Measurements from ENCODE around the gene CACNG7. TPM values are rescaled to one million over a fixed set of nuclear protein-coding genes. Genes with fewer than 3 reads are reported as not detected.
"Not testable (repeated sequence)": the region's sequence is repeated elsewhere in the genome, so short reads cannot be mapped to it uniquely, and the experiment has no call there.

CACNG7 gene
- total and polyA plus RNA-seq, 2 donors = 0.05 TPM; not detected in 1

- H3K4me1 ChIP-seq (ENCODE audit: control insufficient read depth in 2 of 2, insufficient read depth in 2 of 2, low read length in 2 of 2) = no peaks in the 10 kb centered on the region
- no peak overlapping the region for H3K4me3 ChIP-seq (ENCODE audit: low read length in 2 of 2)
- no peak overlapping the region for H3K27ac ChIP-seq (ENCODE audit: low read depth in 1 of 2, low read length in 1 of 2)
- peaks cover 0 to 6% of the 10 kb centered on the region in 2 donors for H3K27me3 ChIP-seq (ENCODE audit: control insufficient read depth in 2 of 2, insufficient read depth in 1 of 2, low read length in 1 of 2)
- no peak for DNase-seq (ENCODE audit: low read depth in 6 of 9, low spot score in 9 of 9)
- H3K36me3 ChIP-seq (ENCODE audit: control insufficient read depth in 2 of 2, insufficient read depth in 2 of 2, low read length in 1 of 2) = no peaks in the 10 kb centered on the region
- H3K9me3 ChIP-seq (ENCODE audit: control insufficient read depth in 2 of 2, insufficient read depth in 1 of 2, low read length in 1 of 2) = no peaks in the 10 kb centered on the region
- WGBS = 58% methylated on average over 7 of the region's 7 CpGs
Measured at GRCh38 chr19:53936029-53936428, 27.0 kb downstream of the CACNG7 start.

GRCh38 chr19:53942001-53942786 is 33.1 kb downstream of the CACNG7 start:
- H3K36me3 ChIP-seq (ENCODE audit: control insufficient read depth in 2 of 2, insufficient read depth in 2 of 2, low read length in 1 of 2) = no peaks in the 10 kb centered on the region
- H3K4me1 ChIP-seq (ENCODE audit: control insufficient read depth in 2 of 2, insufficient read depth in 2 of 2, low read length in 2 of 2) = no peaks in the 10 kb centered on the region
- H3K4me3 ChIP-seq (ENCODE audit: low read length in 2 of 2) = no peak overlapping the region
- H3K9me3 ChIP-seq (ENCODE audit: control insufficient read depth in 2 of 2, insufficient read depth in 1 of 2, low read length in 1 of 2) = peaks cover 2 to 6% of the 10 kb centered on the region in 2 donors
- DNase-seq (ENCODE audit: low read depth in 6 of 9, low spot score in 9 of 9) = peak in 1 of 9 donors; percentile 10
- no peak overlapping the region for H3K27ac ChIP-seq (ENCODE audit: low read depth in 1 of 2, low read length in 1 of 2)
- WGBS = 10% methylated on average over 55 of the region's 55 CpGs
- peaks cover 15 to 39% of the 10 kb centered on the region in 2 donors for H3K27me3 ChIP-seq (ENCODE audit: control insufficient read depth in 2 of 2, insufficient read depth in 1 of 2, low read length in 1 of 2)

- Histone ChIP-seq H3K36me3 (ENCODE audit: control insufficient read depth in 2 of 2, insufficient read depth in 2 of 2, low read length in 1 of 2) (no peaks in the 10 kb centered on the region), H3K27ac (ENCODE audit: low read depth in 1 of 2, low read length in 1 of 2) (no peak overlapping the region), H3K4me3 (ENCODE audit: low read length in 2 of 2) (no peak overlapping the region), H3K27me3 (ENCODE audit: control insufficient read depth in 2 of 2, insufficient read depth in 1 of 2, low read length in 1 of 2) (peaks cover 17 to 39% of the 10 kb centered on the region in 2 donors), H3K4me1 (ENCODE audit: control insufficient read depth in 2 of 2, insufficient read depth in 2 of 2, low read length in 2 of 2) (no peaks in the 10 kb centered on the region), H3K9me3 (ENCODE audit: control insufficient read depth in 2 of 2, insufficient read depth in 1 of 2, low read length in 1 of 2) (peaks cover 2 to 6% of the 10 kb centered on the region in 2 donors)
- no peak for DNase-seq (ENCODE audit: low read depth in 6 of 9, low spot score in 9 of 9)
- 86% methylated on average over 4 of the region's 4 CpGs for WGBS
Measured at GRCh38 chr19:53944416-53944815, 35.3 kb downstream of the CACNG7 start.

- no peak for DNase-seq (ENCODE audit: low read depth in 6 of 9, low spot score in 9 of 9)
- H3K4me1 ChIP-seq (ENCODE audit: control insufficient read depth in 2 of 2, insufficient read depth in 2 of 2, low read length in 2 of 2) = no peaks in the 10 kb centered on the region
- H3K9me3 ChIP-seq (ENCODE audit: control insufficient read depth in 2 of 2, insufficient read depth in 1 of 2, low read length in 1 of 2) = peaks cover 2 to 6% of the 10 kb centered on the region in 2 donors
- no peak overlapping the region for H3K4me3 ChIP-seq (ENCODE audit: low read length in 2 of 2)
- peaks cover 17 to 39% of the 10 kb centered on the region in 2 donors for H3K27me3 ChIP-seq (ENCODE audit: control insufficient read depth in 2 of 2, insufficient read depth in 1 of 2, low read length in 1 of 2)
- WGBS = 92% methylated on average over 4 of the region's 4 CpGs
- H3K27ac ChIP-seq (ENCODE audit: low read depth in 1 of 2, low read length in 1 of 2) = no peak overlapping the region
- H3K36me3 ChIP-seq (ENCODE audit: control insufficient read depth in 2 of 2, insufficient read depth in 2 of 2, low read length in 1 of 2) = no peaks in the 10 kb centered on the region
Measured at GRCh38 chr19:53944933-53945332, 35.9 kb downstream of the CACNG7 start.

- peaks cover 2 to 6% of the 10 kb centered on the region in 2 donors for H3K9me3 ChIP-seq (ENCODE audit: control insufficient read depth in 2 of 2, insufficient read depth in 1 of 2, low read length in 1 of 2)
- no peak overlapping the region for H3K4me3 ChIP-seq (ENCODE audit: low read length in 2 of 2)
- no peak overlapping the region for H3K27ac ChIP-seq (ENCODE audit: low read depth in 1 of 2, low read length in 1 of 2)
- no peaks in the 10 kb centered on the region for H3K4me1 ChIP-seq (ENCODE audit: control insufficient read depth in 2 of 2, insufficient read depth in 2 of 2, low read length in 2 of 2)
- peaks cover 17 to 37% of the 10 kb centered on the region in 2 donors for H3K27me3 ChIP-seq (ENCODE audit: control insufficient read depth in 2 of 2, insufficient read depth in 1 of 2, low read length in 1 of 2)
- WGBS = 51% methylated on average over 9 of the region's 9 CpGs
- no peak for DNase-seq (ENCODE audit: low read depth in 6 of 9, low spot score in 9 of 9)
- H3K36me3 ChIP-seq (ENCODE audit: control insufficient read depth in 2 of 2, insufficient read depth in 2 of 2, low read length in 1 of 2) = no peaks in the 10 kb centered on the region
Measured at GRCh38 chr19:53945441-53945840, 36.4 kb downstream of the CACNG7 start.

GRCh38 chr19:53945998-53946397 is 36.9 kb downstream of the CACNG7 start:
- H3K4me1 ChIP-seq (ENCODE audit: control insufficient read depth in 2 of 2, insufficient read depth in 2 of 2, low read length in 2 of 2) = no peaks in the 10 kb centered on the region
- no peak overlapping the region for H3K27ac ChIP-seq (ENCODE audit: low read depth in 1 of 2, low read length in 1 of 2)
- no peaks in the 10 kb centered on the region for H3K36me3 ChIP-seq (ENCODE audit: control insufficient read depth in 2 of 2, insufficient read depth in 2 of 2, low read length in 1 of 2)
- WGBS = over 99% methylated on average over 2 of the region's 2 CpGs
- no peak for DNase-seq (ENCODE audit: low read depth in 6 of 9, low spot score in 9 of 9)
- peaks cover 2 to 6% of the 10 kb centered on the region in 2 donors for H3K9me3 ChIP-seq (ENCODE audit: control insufficient read depth in 2 of 2, insufficient read depth in 1 of 2, low read length in 1 of 2)
- H3K27me3 ChIP-seq (ENCODE audit: control insufficient read depth in 2 of 2, insufficient read depth in 1 of 2, low read length in 1 of 2) = peaks cover 17 to 33% of the 10 kb centered on the region in 2 donors
- no peak overlapping the region for H3K4me3 ChIP-seq (ENCODE audit: low read length in 2 of 2)

- peaks cover 6 to 17% of the 10 kb centered on the region in 2 donors for H3K27me3 ChIP-seq (ENCODE audit: control insufficient read depth in 2 of 2, insufficient read depth in 1 of 2, low read length in 1 of 2)
- no peak overlapping the region for H3K27ac ChIP-seq (ENCODE audit: low read depth in 1 of 2, low read length in 1 of 2)
- H3K36me3 ChIP-seq (ENCODE audit: control insufficient read depth in 2 of 2, insufficient read depth in 2 of 2, low read length in 1 of 2) = no peaks in the 10 kb centered on the region
- no peaks in the 10 kb centered on the region for H3K9me3 ChIP-seq (ENCODE audit: control insufficient read depth in 2 of 2, insufficient read depth in 1 of 2, low read length in 1 of 2)
- H3K4me3 ChIP-seq (ENCODE audit: low read length in 2 of 2) = no peak overlapping the region
- no peaks in the 10 kb centered on the region for H3K4me1 ChIP-seq (ENCODE audit: control insufficient read depth in 2 of 2, insufficient read depth in 2 of 2, low read length in 2 of 2)
- WGBS = 67% methylated on average over 5 of the region's 5 CpGs
- DNase-seq (ENCODE audit: low read depth in 6 of 9, low spot score in 9 of 9) = no peak
Measured at GRCh38 chr19:53947624-53948023, 38.5 kb downstream of the CACNG7 start.

- not testable (repeated sequence) for H3K36me3 ChIP-seq (ENCODE audit: control insufficient read depth in 2 of 2, insufficient read depth in 2 of 2, low read length in 1 of 2); DNase-seq (ENCODE audit: low read depth in 6 of 9, low spot score in 9 of 9); H3K9me3 ChIP-seq (ENCODE audit: control insufficient read depth in 2 of 2, insufficient read depth in 1 of 2, low read length in 1 of 2); H3K4me3 ChIP-seq (ENCODE audit: low read length in 2 of 2); H3K4me1 ChIP-seq (ENCODE audit: control insufficient read depth in 2 of 2, insufficient read depth in 2 of 2, low read length in 2 of 2); H3K27ac ChIP-seq (ENCODE audit: low read depth in 1 of 2, low read length in 1 of 2)
- 94% methylated on average over 5 of the region's 5 CpGs for WGBS
- H3K27me3 ChIP-seq (ENCODE audit: control insufficient read depth in 2 of 2, insufficient read depth in 1 of 2, low read length in 1 of 2) = peaks cover 2 to 11% of the 10 kb centered on the region in 2 donors
Measured at GRCh38 chr19:53948611-53949010, 39.5 kb downstream of the CACNG7 start.

- Histone ChIP-seq H3K9me3 (ENCODE audit: control insufficient read depth in 2 of 2, insufficient read depth in 1 of 2, low read length in 1 of 2) (no peaks in the 10 kb centered on the region), H3K4me3 (ENCODE audit: low read length in 2 of 2) (no peak overlapping the region), H3K4me1 (ENCODE audit: control insufficient read depth in 2 of 2, insufficient read depth in 2 of 2, low read length in 2 of 2) (no peaks in the 10 kb centered on the region), H3K27me3 (ENCODE audit: control insufficient read depth in 2 of 2, insufficient read depth in 1 of 2, low read length in 1 of 2) (peaks cover 2 to 4% of the 10 kb centered on the region in 2 donors), H3K36me3 (ENCODE audit: control insufficient read depth in 2 of 2, insufficient read depth in 2 of 2, low read length in 1 of 2) (no peaks in the 10 kb centered on the region), H3K27ac (ENCODE audit: low read depth in 1 of 2, low read length in 1 of 2) (no peak overlapping the region)
- no peak for DNase-seq (ENCODE audit: low read depth in 6 of 9, low spot score in 9 of 9)
- WGBS = 20% methylated on average over 11 of the region's 11 CpGs
Measured at GRCh38 chr19:53951436-53951835, 42.4 kb downstream of the CACNG7 start.

All from thymus (tissue), 11 donors.